Breast epithelium (tissue), 4 donors: ENCODE measurements around the gene C1QTNF1. TPM values are rescaled to one million over a fixed set of nuclear protein-coding genes. Genes with fewer than 3 reads are reported as not detected.

Source experiments
- DNase-seq, 2 donors: peaks; one replicate each; pipeline ENCODE4 v3.0.0-alpha.2; 2019; ENCODE audit warnings: low spot score in 2 of 2
- H3K27ac ChIP-seq, 2 donors: fragments of 200-600 bp; sonication (generic) in 1 of 2; one replicate each; pipeline ENCODE4 v1.5.1; 2016 to 2019; ENCODE audit warnings: mild to moderate bottlenecking in 1 of 2
- H3K27me3 ChIP-seq, 2 donors: fragments of 200-600 bp; sonication (generic) in 1 of 2; one replicate each; pipeline versions ENCODE4 v1.5.1 to v1.6.0; 2017 to 2019; ENCODE audit warnings: control low read depth in 1 of 2, mild to moderate bottlenecking in 1 of 2
- H3K36me3 ChIP-seq: fragments of 200-600 bp; one replicate; pipeline ENCODE4 v1.5.1; 2019
- H3K4me1 ChIP-seq, 2 donors: fragments of 200-600 bp; sonication (generic); one replicate each; pipeline ENCODE4 v1.5.1; 2016 to 2019; ENCODE audit warnings: control low read depth in 1 of 2
- H3K4me3 ChIP-seq, 3 donors: fragments of 200-600 bp; sonication (generic); 1 replicate in 2 of 3; 2 replicates in 1 of 3; pipeline ENCODE4 v1.5.1; 2016 to 2019; ENCODE audit warnings: mild to moderate bottlenecking in 3 of 3, moderate library complexity in 2 of 3
- H3K9me3 ChIP-seq, 2 donors: fragments of 200-600 bp; sonication (generic) in 1 of 2; one replicate each; pipeline ENCODE4 v1.5.1; 2016 to 2019; ENCODE audit warnings: control low read depth in 1 of 2
- CTCF ChIP-seq, 3 donors: fragments of 450-650 bp; IDR thresholded peaks; one replicate each; pipeline ENCODE4 v1.5.1; 2016 to 2017; ENCODE audit warnings: antibody characterized with exemption in 3 of 3, mild to moderate bottlenecking in 3 of 3, moderate library complexity in 3 of 3
- POLR2A ChIP-seq: fragments of 450-650 bp; IDR thresholded peaks from one replicate; pipeline ENCODE4 v1.6.1; 2016; ENCODE audit warnings: antibody characterized with exemption, mild to moderate bottlenecking, moderate library complexity
- POLR2AphosphoS5 ChIP-seq, 3 donors: sonication (generic); formaldehyde crosslinking; IDR thresholded peaks; one replicate each; pipeline ENCODE4 v1.6.1; 2017; ENCODE audit warnings: antibody characterized with exemption in 3 of 3
- intact Hi-C: fragments of 100-400 bp; cut with DNase I; formaldehyde crosslinking; loops from one replicate; pipeline ENCODE4 v1.15.1; 2023; ENCODE audit warnings: low total_unique reads
- total RNA-seq, 3 donors: library from RNA; depleted of rRNA; stranded (reverse); fragments of >200 nt; gene quantifications; one replicate each; pipeline ENCODE4 v1.1.0, GENCODE V29; 2016

Gene C1QTNF1
- total RNA-seq, 3 donors from 2014 or later: 54.0 to 326 (median 61.9) TPM

- no peaks in the 10 kb centered on the region for H3K9me3 ChIP-seq
- intact Hi-C loops: no loop called here
- H3K4me1 ChIP-seq: no peaks in the 10 kb centered on the region
- DNase-seq: no peak
- TF ChIP-seq POLR2AphosphoS5 (IDR thresholded peaks at IDR 0.05) (no peak), POLR2A (no peak), CTCF (IDR thresholded peaks at IDR 0.05) (no peak)
- no peak overlapping the region for H3K4me3 ChIP-seq
- peaks cover 0 to under 1% of the 10 kb centered on the region in 2 donors for H3K27me3 ChIP-seq
- H3K36me3 ChIP-seq: no peaks in the 10 kb centered on the region
- no peak overlapping the region for H3K27ac ChIP-seq
Observed at GRCh38 chr17:79084291-79085153, 60.6 kb downstream of the C1QTNF1 start.

GRCh38 chr17:79085154-79085920 lies 61.4 kb downstream of the C1QTNF1 start:
- no peaks in the 10 kb centered on the region for H3K36me3 ChIP-seq
- intact Hi-C loops: no loop called here
- no peaks in the 10 kb centered on the region for H3K9me3 ChIP-seq
- peaks cover 0 to 9% of the 10 kb centered on the region in 2 donors for H3K27me3 ChIP-seq
- no peak for TF ChIP-seq POLR2AphosphoS5 (IDR thresholded peaks at IDR 0.05)
- TF ChIP-seq POLR2A: no peak
- TF ChIP-seq CTCF (IDR thresholded peaks at IDR 0.05): no peak
- H3K27ac ChIP-seq: no peak overlapping the region
- no peak for DNase-seq
- H3K4me1 ChIP-seq: no peaks in the 10 kb centered on the region
- no peak overlapping the region for H3K4me3 ChIP-seq

- no peak for TF ChIP-seq POLR2A
- no peak for TF ChIP-seq POLR2AphosphoS5 (IDR thresholded peaks at IDR 0.05)
- no peak for TF ChIP-seq CTCF (IDR thresholded peaks at IDR 0.05)
- no peaks in the 10 kb centered on the region for H3K36me3 ChIP-seq
- intact Hi-C loops: no loop called here
Observed at GRCh38 chr17:79085921-79086551, 62.1 kb downstream of the C1QTNF1 start.

GRCh38 chr17:79086609-79087427 lies 62.8 kb downstream of the C1QTNF1 start:
- Histone ChIP-seq H3K9me3 (no peaks in the 10 kb centered on the region), H3K27ac (no peak overlapping the region), H3K36me3 (no peaks in the 10 kb centered on the region), H3K27me3 (peaks cover 0 to 23% of the 10 kb centered on the region in 2 donors), H3K4me1 (no peaks in the 10 kb centered on the region), H3K4me3 (no peak overlapping the region)
- intact Hi-C loops: no loop called here
- DNase-seq: no peak
- no peak for TF ChIP-seq CTCF (IDR thresholded peaks at IDR 0.05)
- TF ChIP-seq POLR2A: no peak
- TF ChIP-seq POLR2AphosphoS5 (IDR thresholded peaks at IDR 0.05): no peak

More at GRCh38 chr17:79085921-79086551, 62.1 kb downstream of the C1QTNF1 start:
- Histone ChIP-seq H3K27ac (no peak overlapping the region), H3K4me3 (no peak overlapping the region), H3K4me1 (no peaks in the 10 kb centered on the region), H3K27me3 (peaks cover 0 to 15% of the 10 kb centered on the region in 2 donors), H3K9me3 (no peaks in the 10 kb centered on the region)
- DNase-seq: no peak
